Activated CD8-positive, alpha-beta memory T cell treated with anti-CD3 and anti-CD28 coated beads for 1 hour (primary cell): ENCODE results near the gene INSM1.

Experiments used
- DNase-seq, 2 donors: peaks; one replicate each; pipeline ENCODE4 v3.0.0-alpha.2; 2020; ENCODE audit warnings: low read depth in 1 of 2; ENCODE audit errors: extremely low read depth in 1 of 2

Gene INSM1

DNA sequence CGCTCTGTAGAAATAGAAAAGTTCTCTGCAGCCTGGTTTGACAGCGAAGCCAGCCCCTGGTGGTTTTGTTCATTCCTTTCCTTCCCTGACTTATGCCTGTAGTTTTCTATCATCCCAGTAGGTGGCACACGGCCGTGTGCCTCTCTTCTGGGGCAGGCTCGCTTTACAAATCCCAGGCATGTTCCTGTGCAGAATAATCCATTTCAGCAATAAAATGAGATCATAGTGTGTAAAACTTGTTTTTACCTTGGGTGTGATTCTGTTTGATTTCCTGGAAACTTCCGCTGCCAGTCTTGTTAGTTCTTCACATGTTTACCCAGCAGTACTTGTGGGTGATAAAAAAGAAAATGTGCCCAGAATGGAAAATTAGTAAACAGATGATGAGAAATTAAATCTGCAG is 7.4 kb upstream of the INSM1 start:
- DNase-seq: no peak

DNA sequence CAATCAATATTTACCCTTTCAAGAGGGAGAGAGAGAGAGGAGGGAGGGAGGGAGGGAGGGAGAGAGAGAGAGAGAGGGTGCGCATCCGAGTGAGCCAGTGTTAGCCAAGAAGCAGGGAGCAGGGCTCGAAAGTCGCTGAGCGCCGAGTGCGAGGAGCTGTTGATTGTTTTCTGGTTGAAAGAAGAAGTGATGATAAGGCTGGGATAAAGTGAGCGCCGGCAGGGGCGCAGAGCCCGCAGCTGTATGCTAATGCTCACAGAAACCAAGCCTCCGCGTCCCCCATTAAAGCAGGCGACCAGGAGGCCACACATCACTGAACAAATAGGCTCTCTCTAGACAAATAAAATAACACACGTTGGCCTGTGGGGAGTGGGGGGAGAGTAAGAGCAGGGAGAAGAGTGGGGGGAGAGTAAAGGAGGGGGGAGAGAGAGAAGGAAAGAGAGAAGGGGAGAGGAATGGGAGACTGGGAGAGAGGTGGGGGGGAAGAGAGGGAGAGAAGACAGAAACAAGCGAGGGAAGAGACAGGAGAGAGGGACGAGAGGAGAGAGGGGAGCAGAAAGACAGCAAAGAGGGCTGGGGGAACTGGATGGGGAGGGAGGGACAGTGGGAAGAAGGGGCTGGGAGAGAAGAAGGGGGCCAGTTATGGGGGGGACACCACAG is 5.0 kb upstream of the INSM1 start:
- no peak for DNase-seq

DNA sequence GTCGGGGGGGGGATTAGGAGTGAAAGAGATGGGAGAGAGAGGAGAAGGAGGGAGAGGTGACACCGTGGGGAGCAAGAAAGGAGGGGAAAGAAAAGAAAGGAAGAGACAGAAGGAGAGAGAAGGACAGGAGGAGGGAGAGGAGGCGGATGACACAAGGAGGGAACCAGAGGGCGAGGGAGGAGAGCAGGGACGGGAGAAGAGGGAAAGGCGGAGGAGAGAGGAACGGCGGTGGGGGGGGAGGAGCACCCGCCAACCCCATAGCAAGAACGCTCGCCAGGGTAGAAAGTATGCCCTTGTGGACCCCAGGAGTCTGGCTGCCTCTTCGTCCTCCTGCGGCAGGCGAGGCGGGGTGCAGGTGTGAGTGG is 4.5 kb upstream of the INSM1 start:
- DNase-seq: no peak

DNA sequence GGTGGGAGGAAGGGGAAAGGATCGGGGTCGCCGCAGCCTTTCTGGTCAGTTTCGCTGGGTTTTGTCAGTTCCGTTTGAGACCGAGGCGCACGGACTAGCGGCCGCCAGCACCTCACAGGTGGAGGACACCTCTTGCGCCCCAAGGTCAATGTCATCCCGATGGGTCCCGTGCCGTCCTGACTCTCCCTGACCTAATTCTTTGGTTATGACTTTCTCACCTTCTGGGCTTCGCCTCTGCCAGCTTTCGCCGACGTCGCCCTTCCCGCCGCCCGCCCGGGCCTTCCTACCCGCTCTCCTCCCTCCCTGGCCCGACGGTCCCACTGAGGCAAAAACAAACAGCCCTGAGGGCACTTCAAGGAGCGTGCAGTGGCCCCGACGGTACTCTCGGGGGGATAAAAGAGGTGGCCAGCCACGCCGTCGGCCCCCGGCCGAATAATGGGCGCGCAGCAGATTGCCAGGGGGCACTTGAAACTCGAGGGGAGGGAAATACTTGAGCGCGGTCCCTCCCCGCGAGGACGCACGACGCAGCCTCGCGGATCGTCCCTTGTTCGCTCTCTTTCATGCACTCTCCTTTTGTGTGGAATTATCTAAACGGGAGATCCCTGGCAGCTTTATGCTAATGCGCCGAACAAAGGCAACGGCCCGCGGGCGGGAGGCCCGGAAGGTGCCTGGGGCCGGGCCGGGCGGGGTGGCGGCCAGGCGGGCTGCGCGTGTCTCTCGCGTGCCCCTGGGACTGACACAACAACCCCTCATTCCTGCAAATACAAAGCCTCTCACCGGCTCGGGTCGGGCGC is 3.9 kb upstream of the INSM1 start:
- no peak for DNase-seq

DNA sequence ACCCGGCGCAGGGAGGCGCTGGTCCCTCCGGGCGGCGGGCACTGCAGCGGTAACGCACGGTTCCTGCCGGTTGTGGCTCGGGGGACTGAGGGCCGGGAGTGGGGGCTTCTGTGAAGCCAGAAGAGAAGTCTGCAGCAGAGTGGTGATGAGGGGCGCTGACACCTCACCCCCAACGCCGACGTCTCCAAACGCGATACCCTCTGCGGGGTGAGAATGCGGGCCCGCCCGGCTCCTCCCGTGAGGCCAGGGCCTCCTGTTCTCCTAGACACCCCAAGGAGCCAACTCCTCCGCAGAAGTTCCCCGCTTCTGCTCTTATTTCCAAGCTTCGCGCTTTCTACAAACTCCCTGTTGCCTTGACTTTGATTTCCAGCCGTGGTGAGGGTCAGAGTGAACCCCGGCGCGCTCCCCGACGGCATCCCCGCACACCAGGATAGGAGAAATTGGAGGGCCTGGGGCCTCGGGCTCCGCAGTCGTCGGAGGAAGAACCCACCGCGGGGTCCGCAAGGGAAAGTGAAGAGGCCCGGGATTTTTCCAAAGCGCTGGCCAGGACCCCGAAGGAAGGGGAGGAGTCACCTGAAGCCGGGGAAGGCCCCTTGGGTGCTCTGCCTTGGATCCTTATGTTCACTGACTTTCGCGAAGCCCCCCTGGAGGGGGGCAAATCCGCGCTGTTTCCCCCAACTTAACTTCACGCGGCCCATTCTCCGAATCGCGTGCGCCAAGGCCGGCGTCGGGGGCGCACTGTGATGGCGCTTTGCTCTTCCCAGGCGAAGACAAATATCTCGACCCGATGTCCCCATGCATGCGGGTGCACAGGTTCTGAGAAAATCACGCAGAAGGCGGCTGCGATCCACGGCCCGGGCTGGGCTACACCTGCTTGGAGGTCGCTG is 3.1 kb upstream of the INSM1 start:
- DNase-seq: no peak

DNA sequence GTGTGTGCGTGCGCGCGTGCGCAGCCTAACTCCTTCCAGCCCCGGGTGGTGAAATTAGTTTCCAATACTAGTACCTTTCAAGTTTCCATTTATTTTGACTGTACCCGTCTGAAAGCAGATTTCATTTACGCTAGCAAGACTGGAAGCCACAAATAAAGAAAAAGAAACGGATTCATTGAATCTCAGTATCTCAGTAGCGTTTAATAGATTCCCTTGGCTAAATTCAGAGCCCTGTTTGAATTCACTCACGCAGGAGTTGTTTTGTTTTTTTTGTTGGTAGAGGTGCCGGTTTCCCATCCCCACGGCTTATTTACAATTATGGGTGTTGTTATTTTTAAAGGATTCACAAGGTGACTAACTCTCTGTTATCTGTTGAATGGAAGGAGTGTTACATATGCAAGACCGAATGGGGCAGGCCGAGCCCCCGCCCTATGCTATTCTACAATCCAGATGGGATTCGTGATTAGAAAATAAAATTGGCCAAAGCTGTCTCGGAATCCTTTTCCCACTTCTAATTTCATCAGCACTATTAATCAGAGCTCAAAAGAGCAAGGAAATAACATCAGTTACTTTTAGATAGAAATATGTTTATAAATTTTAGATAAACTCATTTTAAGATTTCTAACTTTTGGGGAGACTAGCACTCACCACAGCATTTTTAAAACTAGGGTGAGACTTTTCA is 2.3 kb upstream of the INSM1 start:
- no peak for DNase-seq

DNA sequence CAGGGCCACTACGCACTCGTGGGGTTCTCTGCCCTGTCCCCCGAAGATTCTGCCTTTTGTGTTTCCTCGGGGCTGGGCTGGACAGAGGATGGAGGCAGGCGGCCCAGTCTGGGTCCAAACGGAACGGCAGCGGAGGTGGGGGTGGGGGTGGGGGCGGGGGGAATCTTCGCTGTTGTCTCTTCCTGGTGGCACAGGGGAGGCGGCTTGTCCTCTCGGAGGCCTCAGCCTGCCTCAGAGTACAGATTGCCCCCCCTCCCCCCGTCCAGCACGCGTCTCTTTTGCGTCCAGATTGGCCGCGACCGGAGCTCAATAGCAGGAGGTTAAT is 1.4 kb upstream of the INSM1 start:
- no peak for DNase-seq

DNA sequence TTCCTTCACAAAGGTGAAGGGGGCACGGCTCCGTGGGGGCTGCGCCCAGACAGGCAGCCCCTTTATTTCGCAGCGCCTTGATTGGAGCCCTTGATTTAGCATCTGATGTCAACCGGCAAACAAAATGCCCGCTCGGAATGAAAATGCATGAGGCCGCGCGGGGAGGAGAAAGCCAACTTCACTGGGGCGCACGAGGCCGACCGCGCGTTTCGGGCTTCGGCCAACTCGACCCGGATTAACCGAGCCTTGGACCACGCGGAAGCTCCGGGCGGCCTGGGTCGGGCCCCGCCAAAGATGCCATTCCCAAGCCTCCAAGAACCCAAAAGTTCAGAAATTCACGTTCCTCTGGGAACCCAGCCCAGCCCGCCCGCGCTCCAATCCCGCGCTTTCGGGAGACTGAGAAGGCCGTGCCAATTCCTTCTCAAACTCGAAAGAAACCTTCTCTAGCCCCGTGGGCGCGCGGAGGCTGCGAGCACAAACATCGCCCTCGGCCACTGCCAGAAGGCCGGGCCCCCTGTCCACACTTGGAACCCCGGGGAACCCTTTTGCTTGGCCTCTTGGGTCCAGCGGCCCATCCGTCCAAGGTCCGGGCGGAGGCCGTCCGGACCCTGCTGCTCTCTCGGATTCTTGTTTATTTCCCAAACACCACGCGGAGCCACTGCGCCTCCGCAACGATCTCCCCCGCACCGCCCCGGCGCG is 879 bp upstream of the INSM1 start:
- no peak for DNase-seq

DNA sequence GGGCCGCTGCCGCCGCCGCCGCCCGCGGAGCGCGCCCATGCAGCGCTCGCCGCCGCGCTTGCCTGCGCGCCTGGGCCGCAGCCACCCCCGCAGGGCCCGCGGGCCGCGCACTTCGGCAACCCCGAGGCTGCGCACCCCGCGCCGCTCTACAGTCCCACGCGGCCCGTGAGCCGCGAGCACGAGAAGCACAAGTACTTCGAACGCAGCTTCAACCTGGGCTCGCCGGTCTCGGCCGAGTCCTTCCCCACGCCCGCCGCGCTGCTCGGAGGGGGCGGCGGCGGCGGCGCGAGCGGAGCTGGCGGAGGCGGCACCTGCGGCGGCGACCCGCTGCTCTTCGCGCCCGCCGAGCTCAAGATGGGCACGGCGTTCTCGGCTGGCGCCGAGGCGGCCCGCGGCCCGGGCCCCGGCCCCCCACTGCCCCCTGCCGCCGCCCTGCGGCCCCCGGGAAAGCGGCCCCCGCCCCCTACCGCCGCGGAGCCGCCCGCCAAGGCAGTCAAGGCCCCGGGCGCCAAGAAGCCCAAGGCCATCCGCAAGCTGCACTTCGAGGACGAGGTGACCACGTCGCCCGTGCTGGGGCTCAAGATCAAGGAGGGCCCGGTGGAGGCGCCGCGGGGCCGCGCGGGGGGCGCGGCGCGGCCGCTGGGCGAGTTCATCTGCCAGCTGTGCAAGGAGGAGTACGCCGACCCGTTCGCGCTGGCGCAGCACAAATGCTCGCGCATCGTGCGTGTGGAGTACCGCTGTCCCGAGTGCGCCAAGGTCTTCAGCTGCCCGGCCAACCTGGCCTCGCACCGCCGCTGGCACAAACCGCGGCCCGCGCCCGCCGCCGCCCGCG is 730 bp downstream of the INSM1 start:
- no peak for DNase-seq

DNA sequence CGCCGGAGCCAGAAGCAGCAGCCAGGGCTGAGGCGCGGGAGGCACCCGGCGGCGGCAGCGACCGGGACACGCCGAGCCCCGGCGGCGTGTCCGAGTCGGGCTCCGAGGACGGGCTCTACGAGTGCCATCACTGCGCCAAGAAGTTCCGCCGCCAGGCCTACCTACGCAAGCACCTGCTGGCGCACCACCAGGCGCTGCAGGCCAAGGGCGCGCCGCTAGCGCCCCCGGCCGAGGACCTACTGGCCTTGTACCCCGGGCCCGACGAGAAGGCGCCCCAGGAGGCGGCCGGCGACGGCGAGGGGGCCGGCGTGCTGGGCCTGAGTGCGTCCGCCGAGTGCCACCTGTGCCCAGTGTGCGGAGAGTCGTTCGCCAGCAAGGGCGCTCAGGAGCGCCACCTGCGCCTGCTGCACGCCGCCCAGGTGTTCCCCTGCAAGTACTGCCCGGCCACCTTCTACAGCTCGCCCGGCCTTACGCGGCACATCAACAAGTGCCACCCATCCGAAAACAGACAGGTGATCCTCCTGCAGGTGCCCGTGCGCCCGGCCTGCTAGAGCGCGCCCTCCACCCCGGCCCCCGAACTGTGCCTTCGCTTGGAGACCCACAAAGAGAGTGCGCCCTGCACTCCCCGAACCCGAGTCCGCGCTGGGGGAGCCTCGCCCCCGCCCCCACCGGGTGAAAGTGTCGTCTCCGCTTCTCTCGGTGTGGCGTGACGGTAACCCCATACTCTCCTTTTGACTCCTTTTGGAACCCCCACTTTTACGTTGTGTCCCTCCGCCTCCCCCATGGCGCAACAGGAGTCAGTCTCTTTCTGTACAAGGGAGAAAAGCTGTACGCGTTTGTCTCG is 1.6 kb downstream of the INSM1 start:
- no peak for DNase-seq

DNA sequence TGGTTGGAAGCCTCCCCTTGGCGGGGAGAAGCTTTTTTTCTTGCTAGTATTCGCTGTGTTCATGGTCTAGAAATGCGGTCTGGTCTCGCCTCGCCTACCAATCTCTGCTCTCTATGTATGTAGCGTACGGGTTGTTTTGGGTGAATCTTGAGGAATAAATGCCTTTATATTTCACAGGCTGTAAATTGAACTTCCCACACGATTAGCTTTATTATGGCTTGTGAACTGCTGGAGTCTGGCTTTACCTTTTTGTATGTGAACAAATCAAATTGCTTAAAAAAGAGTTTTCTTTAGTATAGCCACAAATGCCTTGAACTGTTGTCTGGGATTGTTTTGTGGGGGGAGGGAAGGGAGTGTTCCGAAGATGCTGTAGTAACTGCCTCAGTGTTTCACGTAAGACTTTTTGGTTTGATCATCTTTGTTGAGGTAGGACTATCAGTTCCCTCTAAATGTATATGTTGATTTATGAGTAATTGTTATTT is 2.2 kb downstream of the INSM1 start:
- no peak for DNase-seq

DNA sequence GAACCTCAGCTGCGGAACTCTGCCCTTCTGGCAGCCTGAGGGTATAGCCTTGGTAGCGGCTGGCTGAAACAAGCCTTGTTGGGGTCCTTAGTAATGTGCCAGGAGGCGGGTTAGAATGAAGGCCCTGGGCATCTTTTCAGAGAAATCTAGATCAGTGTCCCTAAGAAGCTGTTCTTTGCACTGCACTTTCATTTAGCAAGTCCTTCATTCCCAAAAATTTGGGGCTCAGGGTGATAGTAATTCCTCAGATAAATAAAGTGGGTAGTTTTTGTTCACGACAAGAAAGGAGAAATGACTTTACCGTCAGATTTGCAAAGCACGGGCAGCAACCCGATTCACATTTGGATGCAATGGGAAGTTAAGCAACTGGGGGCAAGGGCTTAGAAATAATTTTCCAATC is 3.2 kb downstream of the INSM1 start:
- DNase-seq: no peak

DNA sequence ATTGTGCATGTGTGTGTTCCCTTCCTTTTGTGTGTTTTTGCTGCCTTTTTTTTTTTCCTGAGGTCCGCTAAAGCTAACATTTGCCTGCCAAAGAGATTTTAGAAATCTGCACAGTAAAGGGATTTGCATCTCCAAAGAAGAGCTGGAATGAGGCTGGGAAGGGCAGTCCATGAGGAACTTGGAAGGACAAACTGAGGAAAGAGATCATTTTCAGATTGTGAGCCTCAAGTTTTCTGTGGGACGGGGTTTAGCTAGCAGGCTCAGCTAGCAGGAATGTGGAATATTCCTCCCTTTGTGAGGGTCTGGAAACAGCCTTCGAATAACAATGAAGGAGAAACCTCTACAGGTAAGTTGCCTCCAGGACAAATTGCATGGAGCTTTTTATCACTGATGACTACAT is 3.8 kb downstream of the INSM1 start:
- DNase-seq: no peak

DNA sequence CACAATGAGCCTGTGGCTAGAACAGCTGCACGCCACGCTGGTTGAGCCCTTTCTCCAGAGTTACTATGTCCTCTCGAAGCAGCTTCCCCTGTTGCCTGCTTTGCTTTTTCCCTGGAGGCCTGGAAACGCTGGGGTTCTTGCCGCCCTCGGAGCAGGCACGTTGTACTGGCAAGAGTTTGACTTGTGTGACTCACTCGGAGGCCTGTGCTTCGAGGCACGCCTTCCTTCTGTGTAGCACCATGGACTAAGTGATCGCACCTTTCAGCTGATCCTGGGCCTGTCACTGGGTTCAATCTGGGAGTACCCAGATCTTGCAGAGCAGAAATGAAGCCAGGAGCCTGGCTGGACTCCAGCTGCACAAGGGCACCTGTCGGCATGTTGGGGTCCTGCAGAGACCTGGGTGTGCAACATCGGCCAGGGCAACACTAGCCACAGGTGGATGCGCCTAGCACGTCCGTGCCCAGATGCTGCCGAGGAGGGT is 5.2 kb downstream of the INSM1 start:
- DNase-seq: no peak

DNA sequence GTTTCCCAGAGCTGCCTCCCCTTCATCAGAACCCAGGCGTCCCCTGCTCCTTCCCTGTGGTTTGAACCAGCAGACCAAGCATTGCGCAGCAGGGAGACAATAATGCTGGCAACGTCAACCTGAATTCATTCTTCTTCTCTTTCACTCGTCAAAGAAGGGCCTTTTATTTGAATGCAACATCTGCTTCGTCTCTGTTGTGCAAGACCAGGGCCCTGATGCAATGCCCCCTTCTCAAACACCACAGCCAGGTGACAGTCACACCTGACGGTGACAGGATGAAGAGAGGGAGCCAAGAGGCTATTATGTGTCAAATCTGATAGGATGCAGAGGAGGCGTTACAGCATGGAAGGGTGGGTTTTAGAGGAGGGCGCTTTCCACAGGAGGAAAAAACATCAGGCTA is 8.0 kb downstream of the INSM1 start:
- no peak for DNase-seq

DNA sequence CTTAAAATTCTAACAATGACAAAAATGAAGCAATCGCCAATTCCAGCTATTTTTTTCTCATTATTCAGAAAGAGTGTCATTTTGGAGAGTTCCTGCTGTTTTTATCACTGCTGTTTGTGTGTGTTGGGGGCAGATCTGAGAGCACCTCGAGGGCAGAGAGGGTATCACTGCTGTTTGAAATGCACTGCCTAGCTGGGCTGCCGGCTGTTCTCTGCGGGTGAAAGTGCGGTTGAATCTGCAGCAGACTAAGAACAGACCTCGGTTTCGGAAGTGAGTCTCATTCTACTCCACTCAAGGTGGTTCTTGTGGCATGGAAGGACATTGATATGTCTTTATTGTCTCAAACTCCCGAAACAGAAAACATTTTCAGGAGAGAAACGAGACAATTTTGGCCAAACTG is 18.3 kb downstream of the INSM1 start:
- DNase-seq: no peak

DNA sequence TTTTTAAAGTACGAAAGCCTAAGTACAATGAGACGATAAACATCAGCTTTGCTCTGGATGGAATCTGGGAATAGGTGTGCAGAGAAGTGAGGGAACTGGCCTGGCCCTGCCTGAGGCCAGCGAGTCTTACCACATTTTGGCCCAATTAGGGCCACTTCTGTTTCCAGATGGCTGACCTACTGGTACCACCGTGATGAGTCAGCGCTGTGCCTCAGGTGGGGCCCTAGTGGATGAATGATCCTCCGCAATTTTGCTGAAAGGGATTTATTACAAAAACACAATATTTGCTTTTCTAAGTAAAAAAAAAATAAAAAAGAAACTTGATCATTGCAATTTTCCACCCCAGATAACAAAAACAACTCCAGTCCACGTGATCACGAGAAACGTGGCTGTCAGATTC is 22.5 kb downstream of the INSM1 start:
- no peak for DNase-seq

DNA sequence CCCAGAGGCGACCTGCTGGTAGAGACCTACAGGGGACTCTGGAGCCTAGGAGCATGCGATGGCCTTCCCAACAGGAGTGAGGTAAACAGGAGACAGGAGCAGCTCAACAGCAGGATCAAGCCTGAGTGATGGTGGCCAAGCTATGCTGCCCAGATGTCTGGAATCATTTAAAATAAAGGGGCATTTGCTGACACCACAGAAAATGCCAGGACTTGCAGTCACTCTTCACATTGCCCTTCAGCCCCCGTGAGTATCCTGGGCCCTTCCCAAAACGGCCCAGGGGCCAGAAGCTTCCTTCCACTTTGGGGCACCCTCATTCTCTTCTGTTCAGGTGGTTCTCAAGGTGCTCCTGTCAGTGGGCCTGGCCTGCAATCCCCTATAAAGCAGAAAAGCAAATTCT is 23.2 kb downstream of the INSM1 start:
- DNase-seq: no peak

DNA sequence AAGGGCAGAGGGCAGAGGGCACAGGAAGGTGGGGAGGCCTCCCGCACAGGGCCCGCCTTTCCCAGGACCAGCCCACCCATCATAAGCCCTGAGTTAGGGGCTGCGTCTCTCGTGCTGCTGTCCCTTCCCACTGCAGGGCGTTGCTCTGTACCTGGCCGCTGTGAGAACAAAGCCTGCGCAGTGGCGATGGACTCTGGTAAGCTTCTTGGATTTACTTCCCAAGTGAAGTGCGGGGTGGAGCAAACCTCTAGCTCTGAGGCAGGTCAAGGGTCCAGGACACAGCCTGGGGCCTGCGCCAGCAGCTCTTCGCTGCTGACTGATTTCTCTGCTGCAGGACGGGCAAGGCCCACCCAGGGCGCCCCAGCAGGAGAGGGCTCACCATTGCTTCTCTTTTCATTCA is 23.9 kb downstream of the INSM1 start:
- DNase-seq: no peak
